Erythroblast (primary cell): ENCODE results near the gene OBSCN.

Source experiments
- GATA1 ChIP-seq: IDR thresholded peaks from 2 replicates; pipeline ENCODE4 v1.6.1; 2011; ENCODE audit warnings: low read depth, mild to moderate bottlenecking, control low read depth, low read length, moderate library complexity
- POLR2A ChIP-seq: IDR thresholded peaks from 2 replicates; pipeline ENCODE4 v1.6.1; 2011; ENCODE audit warnings: mild to moderate bottlenecking, low read length

- TF ChIP-seq POLR2A, result no peak
- TF ChIP-seq GATA1, result no peak
Observed at GRCh38 chr1:228367798-228368791, 160.3 kb downstream of the OBSCN start.
